ENCODE data around the gene TUFT1.

DNA sequence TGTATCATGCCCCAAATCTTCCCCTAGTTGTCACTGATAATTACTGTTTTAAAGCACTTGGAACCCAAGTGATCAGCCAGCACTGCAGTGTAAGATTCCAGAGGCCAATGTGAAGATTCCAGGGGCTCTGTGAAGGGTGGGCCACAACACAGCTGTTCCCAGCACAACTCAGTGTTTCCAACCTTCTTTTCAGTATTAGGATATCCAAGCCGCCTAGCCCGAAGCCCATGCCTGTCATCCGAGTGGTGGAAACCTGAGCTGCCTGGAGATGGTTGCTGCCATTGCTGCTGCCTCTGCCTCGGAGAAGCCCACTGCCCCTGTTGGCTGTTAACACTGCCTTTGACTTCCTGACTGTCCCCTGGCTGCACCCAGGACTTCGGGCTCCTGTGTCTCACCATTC lies 41.3 kb downstream of the TUFT1 start:
- TF ChIP-seq, protein P1, sequence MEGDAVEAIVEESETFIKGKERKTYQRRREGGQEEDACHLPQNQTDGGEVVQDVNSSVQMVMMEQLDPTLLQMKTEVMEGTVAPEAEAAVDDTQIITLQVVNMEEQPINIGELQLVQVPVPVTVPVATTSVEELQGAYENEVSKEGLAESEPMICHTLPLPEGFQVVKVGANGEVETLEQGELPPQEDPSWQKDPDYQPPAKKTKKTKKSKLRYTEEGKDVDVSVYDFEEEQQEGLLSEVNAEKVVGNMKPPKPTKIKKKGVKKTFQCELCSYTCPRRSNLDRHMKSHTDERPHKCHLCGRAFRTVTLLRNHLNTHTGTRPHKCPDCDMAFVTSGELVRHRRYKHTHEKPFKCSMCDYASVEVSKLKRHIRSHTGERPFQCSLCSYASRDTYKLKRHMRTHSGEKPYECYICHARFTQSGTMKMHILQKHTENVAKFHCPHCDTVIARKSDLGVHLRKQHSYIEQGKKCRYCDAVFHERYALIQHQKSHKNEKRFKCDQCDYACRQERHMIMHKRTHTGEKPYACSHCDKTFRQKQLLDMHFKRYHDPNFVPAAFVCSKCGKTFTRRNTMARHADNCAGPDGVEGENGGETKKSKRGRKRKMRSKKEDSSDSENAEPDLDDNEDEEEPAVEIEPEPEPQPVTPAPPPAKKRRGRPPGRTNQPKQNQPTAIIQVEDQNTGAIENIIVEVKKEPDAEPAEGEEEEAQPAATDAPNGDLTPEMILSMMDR (IDR thresholded peaks at IDR 0.05; ENCODE audit: insufficient read depth, low read length) = no peak
- TF ChIP-seq, protein P2, sequence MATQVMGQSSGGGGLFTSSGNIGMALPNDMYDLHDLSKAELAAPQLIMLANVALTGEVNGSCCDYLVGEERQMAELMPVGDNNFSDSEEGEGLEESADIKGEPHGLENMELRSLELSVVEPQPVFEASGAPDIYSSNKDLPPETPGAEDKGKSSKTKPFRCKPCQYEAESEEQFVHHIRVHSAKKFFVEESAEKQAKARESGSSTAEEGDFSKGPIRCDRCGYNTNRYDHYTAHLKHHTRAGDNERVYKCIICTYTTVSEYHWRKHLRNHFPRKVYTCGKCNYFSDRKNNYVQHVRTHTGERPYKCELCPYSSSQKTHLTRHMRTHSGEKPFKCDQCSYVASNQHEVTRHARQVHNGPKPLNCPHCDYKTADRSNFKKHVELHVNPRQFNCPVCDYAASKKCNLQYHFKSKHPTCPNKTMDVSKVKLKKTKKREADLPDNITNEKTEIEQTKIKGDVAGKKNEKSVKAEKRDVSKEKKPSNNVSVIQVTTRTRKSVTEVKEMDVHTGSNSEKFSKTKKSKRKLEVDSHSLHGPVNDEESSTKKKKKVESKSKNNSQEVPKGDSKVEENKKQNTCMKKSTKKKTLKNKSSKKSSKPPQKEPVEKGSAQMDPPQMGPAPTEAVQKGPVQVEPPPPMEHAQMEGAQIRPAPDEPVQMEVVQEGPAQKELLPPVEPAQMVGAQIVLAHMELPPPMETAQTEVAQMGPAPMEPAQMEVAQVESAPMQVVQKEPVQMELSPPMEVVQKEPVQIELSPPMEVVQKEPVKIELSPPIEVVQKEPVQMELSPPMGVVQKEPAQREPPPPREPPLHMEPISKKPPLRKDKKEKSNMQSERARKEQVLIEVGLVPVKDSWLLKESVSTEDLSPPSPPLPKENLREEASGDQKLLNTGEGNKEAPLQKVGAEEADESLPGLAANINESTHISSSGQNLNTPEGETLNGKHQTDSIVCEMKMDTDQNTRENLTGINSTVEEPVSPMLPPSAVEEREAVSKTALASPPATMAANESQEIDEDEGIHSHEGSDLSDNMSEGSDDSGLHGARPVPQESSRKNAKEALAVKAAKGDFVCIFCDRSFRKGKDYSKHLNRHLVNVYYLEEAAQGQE (IDR thresholded peaks at IDR 0.05; ENCODE audit: insufficient replicate concordance, low read depth) = no peak

Data from HL-60 (cell line).